Neural crest cell (in vitro differentiated cells): ENCODE data around the gene KLC1. TPM values are rescaled to one million over a fixed set of nuclear protein-coding genes. Genes with fewer than 3 reads are reported as not detected.
A peak's percentile ranks its signal among the peaks of the same experiment; 100 is the strongest.

Experiments used
- DNase-seq: peaks from one replicate; pipeline ENCODE4 v3.0.0; 2021; ENCODE audit warnings: low read depth, mixed read lengths, low spot score
- H3K27ac Mint-ChIP-seq: one replicate; pipeline ENCODE4 v1.8.0; 2021; ENCODE audit warnings: mild to moderate bottlenecking, mixed read lengths; ENCODE audit not compliant: unreplicated experiment
- H3K27me3 Mint-ChIP-seq: 2 replicates; pipeline ENCODE4 v1.8.0; 2021; ENCODE audit warnings: low read depth, mild to moderate bottlenecking, mixed read lengths
- H3K36me3 Mint-ChIP-seq: 2 replicates; pipeline ENCODE4 v1.8.0; 2021; ENCODE audit warnings: low read depth, mild to moderate bottlenecking, mixed read lengths
- H3K4me1 Mint-ChIP-seq: 2 replicates; pipeline ENCODE4 v1.8.0; 2021; ENCODE audit warnings: mixed read lengths
- H3K4me3 Mint-ChIP-seq: one replicate; pipeline ENCODE4 v1.8.0; 2021; ENCODE audit warnings: mild to moderate bottlenecking, mixed read lengths
- H3K9me3 Mint-ChIP-seq: 2 replicates; pipeline ENCODE4 v1.8.0; 2021; ENCODE audit warnings: mixed read lengths
- CTCF ChIP-seq: fragments of 200-600 bp; sonication (generic); conservative IDR thresholded peaks from 2 replicates; pipeline ENCODE4 v1.5.0; 2021; ENCODE audit warnings: antibody characterized with exemption, mild to moderate bottlenecking
- total RNA-seq: library from RNA; stranded (reverse); gene quantifications from 2 replicates; pipeline ENCODE4 v1.2.1, GENCODE V29; 2021

The KLC1 gene
- total RNA-seq, 1 donor from 2014 or later: 173 TPM

DNA sequence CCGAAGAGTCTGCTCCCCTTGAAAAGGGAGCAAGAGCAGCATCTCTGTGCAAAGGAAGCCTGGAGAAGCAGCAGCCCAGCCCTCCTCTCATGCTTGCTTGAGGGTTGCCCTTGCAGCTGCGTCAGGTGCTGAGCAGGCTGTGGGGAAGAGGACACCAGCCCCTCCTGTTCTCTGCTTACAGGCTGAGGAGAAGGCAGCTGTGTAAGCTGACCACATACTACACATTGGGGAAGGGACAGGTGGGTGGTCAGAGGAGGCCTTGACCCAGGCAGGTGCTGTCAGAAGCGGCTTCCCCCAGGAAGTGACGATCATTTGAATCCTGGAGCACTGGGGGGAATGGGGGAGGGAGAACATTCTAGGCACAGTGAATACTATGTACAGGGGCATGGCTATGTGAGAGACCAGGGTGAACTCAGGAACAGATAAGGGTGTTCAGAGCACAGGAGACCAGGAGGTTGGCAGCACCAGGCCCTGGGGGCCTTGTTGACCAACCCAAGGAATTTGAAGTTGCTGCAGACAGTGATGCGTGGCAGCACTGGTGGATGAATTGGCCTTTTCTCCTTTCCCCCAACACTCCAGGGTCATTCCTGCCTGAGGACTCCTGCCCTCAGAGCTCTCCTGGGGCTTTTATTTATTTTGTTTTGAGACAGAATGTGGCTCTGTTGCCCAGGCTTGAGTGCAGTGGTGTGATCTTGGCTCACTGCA, 2.7 kb upstream of the KLC1 start:
- no peaks in the 10 kb centered on the region for H3K36me3 Mint-ChIP-seq
- H3K27ac Mint-ChIP-seq: no peak overlapping the region
- peaks cover 26% of the 10 kb centered on the region for H3K4me1 Mint-ChIP-seq
- TF ChIP-seq CTCF: no peak
- no peak for DNase-seq
- H3K27me3 Mint-ChIP-seq: no peaks in the 10 kb centered on the region
- H3K4me3 Mint-ChIP-seq: peak overlapping the region; percentile 67
- H3K9me3 Mint-ChIP-seq: no peaks in the 10 kb centered on the region

- Mint-ChIP-seq H3K27ac (peak overlapping the region; percentile 57), H3K9me3 (no peaks in the 10 kb centered on the region), H3K36me3 (no peaks in the 10 kb centered on the region), H3K4me3 (peak overlapping the region; percentile 92), H3K4me1 (peaks cover 26% of the 10 kb centered on the region), H3K27me3 (no peaks in the 10 kb centered on the region)
- no peak for DNase-seq
- TF ChIP-seq CTCF: no peak
Measured at GRCh38 chr14:103627073-103628025, 1.7 kb upstream of the KLC1 start.

- Mint-ChIP-seq H3K27ac (peak overlapping the region; percentile 95), H3K4me3 (peak overlapping the region; percentile 92), H3K9me3 (no peaks in the 10 kb centered on the region), H3K36me3 (no peaks in the 10 kb centered on the region), H3K4me1 (peaks cover 32% of the 10 kb centered on the region), H3K27me3 (no peaks in the 10 kb centered on the region)
- no peak for TF ChIP-seq CTCF
- DNase-seq: peak; percentile 50
Measured at GRCh38 chr14:103628221-103628683, 759 bp upstream of the KLC1 start.

DNA sequence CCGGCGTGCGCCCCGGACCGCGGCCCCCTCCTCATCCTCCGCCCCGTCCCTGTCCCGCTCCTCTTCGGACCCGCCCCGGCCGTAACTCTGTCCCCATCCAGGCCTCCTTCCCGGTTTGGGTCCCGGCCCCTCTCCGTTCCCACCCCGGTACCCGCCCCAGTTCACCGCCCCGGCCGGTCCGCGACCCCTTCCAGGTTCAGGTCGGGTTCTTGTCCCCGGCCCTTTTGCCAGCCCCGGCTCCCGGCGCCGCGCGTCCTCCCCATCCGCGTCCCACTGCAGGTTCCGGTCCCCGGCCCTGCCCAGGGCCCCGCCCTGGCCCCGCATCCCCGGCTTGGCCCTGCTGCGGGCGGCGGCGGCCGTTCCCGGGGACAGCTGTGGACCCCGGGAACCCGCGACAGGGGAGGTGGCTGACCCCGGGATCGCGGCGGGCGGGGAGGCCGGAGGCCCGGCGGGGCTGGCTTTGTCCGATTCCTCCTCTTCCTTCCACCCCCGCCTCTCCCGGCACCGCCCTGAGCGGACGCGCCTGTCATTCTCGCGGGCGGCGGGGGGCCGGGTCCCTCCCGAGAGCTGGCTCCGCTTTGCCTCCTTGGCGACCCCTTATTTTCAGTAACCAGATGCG, 601 bp downstream of the KLC1 start:
- Mint-ChIP-seq H3K27me3 (no peaks in the 10 kb centered on the region), H3K4me1 (peaks cover 41% of the 10 kb centered on the region), H3K27ac (peak overlapping the region; percentile 94), H3K36me3 (no peaks in the 10 kb centered on the region), H3K4me3 (peak overlapping the region; percentile 97), H3K9me3 (no peaks in the 10 kb centered on the region)
- DNase-seq: peak; percentile 47
- TF ChIP-seq CTCF: no peak

DNA sequence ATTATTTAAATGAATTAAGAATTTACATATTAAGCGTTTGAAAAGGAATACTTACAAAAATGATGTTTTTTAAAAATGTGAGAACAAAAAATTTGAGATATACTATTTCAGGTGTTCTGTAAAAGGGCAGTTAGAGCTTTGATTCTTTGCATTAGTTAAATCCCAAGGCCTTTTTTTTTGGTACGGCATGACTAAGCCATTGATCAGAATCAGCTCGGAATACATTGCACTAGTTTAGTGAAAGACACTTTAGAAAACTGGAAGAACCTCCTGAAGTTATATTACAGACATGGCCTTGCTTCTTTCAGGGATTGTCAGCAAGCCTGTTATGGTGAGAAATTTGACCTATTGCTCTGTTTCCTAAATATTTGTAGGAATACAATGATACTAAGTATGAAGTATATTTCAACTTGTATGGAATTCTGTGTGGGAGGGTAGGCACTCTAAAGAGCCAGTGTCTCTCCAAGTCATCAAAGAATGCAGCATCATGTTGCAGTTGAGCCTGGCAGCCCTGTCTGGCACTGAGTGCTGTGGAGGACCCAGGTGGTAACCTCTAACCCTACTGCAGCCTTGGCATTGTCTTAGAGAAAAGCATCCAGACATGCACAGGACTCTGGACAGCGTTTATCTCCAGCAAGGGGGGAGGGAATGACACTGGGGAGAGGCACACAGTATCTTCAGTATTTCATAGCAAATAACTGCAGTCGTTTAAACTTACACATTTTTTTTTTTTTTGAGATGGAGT, 1.5 kb downstream of the KLC1 start:
- no peak for TF ChIP-seq CTCF
- peak overlapping the region; percentile 6 for H3K27ac Mint-ChIP-seq

More for the DNA sequence above, 1.5 kb downstream of the KLC1 start:
- no peak for DNase-seq
- Mint-ChIP-seq H3K4me1 (peaks cover 38% of the 10 kb centered on the region), H3K36me3 (no peaks in the 10 kb centered on the region), H3K9me3 (no peaks in the 10 kb centered on the region), H3K4me3 (peak overlapping the region; percentile 97), H3K27me3 (no peaks in the 10 kb centered on the region)
